ENCODE measurements around the gene CCDC50.

Gene CCDC50

GRCh38 chr3:191343913-191344312 lies 14.7 kb downstream of the CCDC50 start:
- no peak for TF ChIP-seq CTCF (IDR thresholded peaks at IDR 0.05)
- no peak for TF ChIP-seq ZFX (IDR thresholded peaks at IDR 0.05; ENCODE audit: borderline replicate concordance)
- no peak overlapping the region for H3K27ac ChIP-seq

GRCh38 chr3:191345334-191345733 lies 16.1 kb downstream of the CCDC50 start:
- TF ChIP-seq CTCF (IDR thresholded peaks at IDR 0.05) (no peak), ZFX (IDR thresholded peaks at IDR 0.05; ENCODE audit: borderline replicate concordance) (no peak)
- no peak overlapping the region for H3K27ac ChIP-seq

GRCh38 chr3:191347228-191347627 lies 18.0 kb downstream of the CCDC50 start:
- TF ChIP-seq CTCF (IDR thresholded peaks at IDR 0.05) (no peak), ZFX (IDR thresholded peaks at IDR 0.05; ENCODE audit: borderline replicate concordance) (no peak)
- H3K27ac ChIP-seq: no peak overlapping the region

GRCh38 chr3:191348098-191348497 lies 18.9 kb downstream of the CCDC50 start:
- no peak for TF ChIP-seq CTCF (IDR thresholded peaks at IDR 0.05)
- no peak for TF ChIP-seq ZFX (IDR thresholded peaks at IDR 0.05; ENCODE audit: borderline replicate concordance)
- H3K27ac ChIP-seq: no peak overlapping the region

GRCh38 chr3:191350396-191351090 lies 21.3 kb downstream of the CCDC50 start:
- TF ChIP-seq CTCF (IDR thresholded peaks at IDR 0.05) (no peak), ZFX (IDR thresholded peaks at IDR 0.05; ENCODE audit: borderline replicate concordance) (no peak)
- H3K27ac ChIP-seq: no peak overlapping the region

- TF ChIP-seq CTCF (IDR thresholded peaks at IDR 0.05): no peak
- no peak for TF ChIP-seq ZFX (IDR thresholded peaks at IDR 0.05; ENCODE audit: borderline replicate concordance)
- H3K27ac ChIP-seq: no peak overlapping the region
These were observed 22.8 kb downstream of the CCDC50 start for GRCh38 chr3:191352014-191352413.

- no peak overlapping the region for H3K27ac ChIP-seq
- TF ChIP-seq ZFX (IDR thresholded peaks at IDR 0.05; ENCODE audit: borderline replicate concordance): no peak
- no peak for TF ChIP-seq CTCF (IDR thresholded peaks at IDR 0.05)
These were observed 24.0 kb downstream of the CCDC50 start for GRCh38 chr3:191353022-191353777.
